ENCODE results near the gene PLA2G12A.

DNA sequence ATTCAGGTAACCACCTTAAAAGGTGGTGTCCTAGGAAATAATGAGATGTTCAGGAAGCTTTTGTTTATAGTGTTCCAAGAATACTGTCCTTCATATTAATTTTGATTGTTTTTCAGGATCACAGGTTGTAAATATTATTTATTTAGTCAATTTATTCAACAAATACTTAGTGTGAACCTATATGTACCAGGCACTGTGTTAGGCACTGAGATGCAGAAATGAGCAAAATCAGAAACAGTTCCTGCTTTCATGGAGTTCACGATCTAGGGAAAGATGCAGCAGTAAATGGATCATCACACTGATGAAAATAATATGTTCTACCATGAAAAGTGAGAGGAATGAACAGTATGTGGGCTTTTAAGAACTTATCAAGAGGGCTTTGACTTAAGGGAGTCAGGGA lies 18.2 kb upstream of the PLA2G12A start:
- TF ChIP-seq, protein P1, sequence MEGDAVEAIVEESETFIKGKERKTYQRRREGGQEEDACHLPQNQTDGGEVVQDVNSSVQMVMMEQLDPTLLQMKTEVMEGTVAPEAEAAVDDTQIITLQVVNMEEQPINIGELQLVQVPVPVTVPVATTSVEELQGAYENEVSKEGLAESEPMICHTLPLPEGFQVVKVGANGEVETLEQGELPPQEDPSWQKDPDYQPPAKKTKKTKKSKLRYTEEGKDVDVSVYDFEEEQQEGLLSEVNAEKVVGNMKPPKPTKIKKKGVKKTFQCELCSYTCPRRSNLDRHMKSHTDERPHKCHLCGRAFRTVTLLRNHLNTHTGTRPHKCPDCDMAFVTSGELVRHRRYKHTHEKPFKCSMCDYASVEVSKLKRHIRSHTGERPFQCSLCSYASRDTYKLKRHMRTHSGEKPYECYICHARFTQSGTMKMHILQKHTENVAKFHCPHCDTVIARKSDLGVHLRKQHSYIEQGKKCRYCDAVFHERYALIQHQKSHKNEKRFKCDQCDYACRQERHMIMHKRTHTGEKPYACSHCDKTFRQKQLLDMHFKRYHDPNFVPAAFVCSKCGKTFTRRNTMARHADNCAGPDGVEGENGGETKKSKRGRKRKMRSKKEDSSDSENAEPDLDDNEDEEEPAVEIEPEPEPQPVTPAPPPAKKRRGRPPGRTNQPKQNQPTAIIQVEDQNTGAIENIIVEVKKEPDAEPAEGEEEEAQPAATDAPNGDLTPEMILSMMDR (IDR thresholded peaks at IDR 0.05), result no peak
- TF ChIP-seq POLR2A (IDR thresholded peaks at IDR 0.05) (no peak), POLR2AphosphoS5 (IDR thresholded peaks at IDR 0.05) (no peak)

Data from gastroesophageal sphincter (tissue), 3 donors.